ENCODE results near the gene HRH4. TPM values are rescaled to one million over a fixed set of nuclear protein-coding genes. Genes with fewer than 3 reads are reported as not detected.

HRH4 gene
- total RNA-seq (2014; rRNA removed; shearing (Covaris generic)): not detected in 2 replicates

- DNase-seq (ENCODE audit: low spot score): no peak
Observed at GRCh38 chr18:24460388-24460787, at the start of gene HRH4. TSS of gene HRH4 (plus strand) at chr18:24460637. CDS start at chr18:24460729, 92 bp downstream.

- no peak for DNase-seq (ENCODE audit: low spot score)
Observed at GRCh38 chr18:24413148-24413547, 47.3 kb upstream of the HRH4 start.

GRCh38 chr18:24414349-24415003, 46.0 kb upstream of the HRH4 start:
- DNase-seq (ENCODE audit: low spot score): no peak

- DNase-seq (ENCODE audit: low spot score): no peak
Observed at GRCh38 chr18:24417480-24417879, 43.0 kb upstream of the HRH4 start.

- DNase-seq (ENCODE audit: low spot score): no peak
Observed at GRCh38 chr18:24420551-24420950, 39.9 kb upstream of the HRH4 start.

GRCh38 chr18:24421831-24422230, 38.6 kb upstream of the HRH4 start:
- no peak for DNase-seq (ENCODE audit: low spot score)

- DNase-seq (ENCODE audit: low spot score): no peak
Observed at GRCh38 chr18:24426073-24426397, 34.4 kb upstream of the HRH4 start.

GRCh38 chr18:24426398-24427294, 33.8 kb upstream of the HRH4 start, which contains the start of gene IMPACT:
TSS of gene IMPACT (plus strand) at chr18:24426670. CDS start at chr18:24426757, 87 bp downstream.
- DNase-seq (ENCODE audit: low spot score): peak; percentile 24

GRCh38 chr18:24427484-24427883, 33.0 kb upstream of the HRH4 start:
- DNase-seq (ENCODE audit: low spot score): no peak

- DNase-seq (ENCODE audit: low spot score): no peak
Observed at GRCh38 chr18:24428709-24429108, 31.7 kb upstream of the HRH4 start.

GRCh38 chr18:24429188-24429587, 31.2 kb upstream of the HRH4 start:
- DNase-seq (ENCODE audit: low spot score): no peak

- no peak for DNase-seq (ENCODE audit: low spot score)
Observed at GRCh38 chr18:24432618-24433017, 27.8 kb upstream of the HRH4 start.

- no peak for DNase-seq (ENCODE audit: low spot score)
Observed at GRCh38 chr18:24436939-24437338, 23.5 kb upstream of the HRH4 start.

- no peak for DNase-seq (ENCODE audit: low spot score)
Observed at GRCh38 chr18:24443870-24444269, 16.6 kb upstream of the HRH4 start.

GRCh38 chr18:24446453-24446852, 14.0 kb upstream of the HRH4 start:
- no peak for DNase-seq (ENCODE audit: low spot score)

- DNase-seq (ENCODE audit: low spot score): no peak
Observed at GRCh38 chr18:24446953-24447538, 13.4 kb upstream of the HRH4 start.

- no peak for DNase-seq (ENCODE audit: low spot score)
Observed at GRCh38 chr18:24447961-24448360, 12.5 kb upstream of the HRH4 start.

GRCh38 chr18:24456549-24456948, 3.9 kb upstream of the HRH4 start:
- DNase-seq (ENCODE audit: low spot score): no peak

GRCh38 chr18:24459772-24460171, 665 bp upstream of the HRH4 start:
- DNase-seq (ENCODE audit: low spot score): no peak

GRCh38 chr18:24461996-24462395, 1.6 kb downstream of the HRH4 start:
- DNase-seq (ENCODE audit: low spot score): no peak

- DNase-seq (ENCODE audit: low spot score): no peak
Observed at GRCh38 chr18:24462838-24463775, 2.7 kb downstream of the HRH4 start.

GRCh38 chr18:24465486-24465885, 5.0 kb downstream of the HRH4 start:
- no peak for DNase-seq (ENCODE audit: low spot score)
